GM21529 (cell line): ENCODE data around the gene PAX2.

Experiments
- ATAC-seq: cut with Tn5 transposase; IDR thresholded peaks from one replicate; pipeline ENCODE4 v1.9.1; 2021; ENCODE audit not compliant: unreplicated experiment

The PAX2 gene

GRCh38 chr10:100750291-100751210, 5.2 kb downstream of the PAX2 start:
- no peak for ATAC-seq

GRCh38 chr10:100751211-100751933, 6.0 kb downstream of the PAX2 start:
- no peak for ATAC-seq

- ATAC-seq: no peak
Observed at GRCh38 chr10:100755821-100756220, 10.4 kb downstream of the PAX2 start.

GRCh38 chr10:100759331-100759730, 13.9 kb downstream of the PAX2 start:
- ATAC-seq: no peak

GRCh38 chr10:100760726-100761125, 15.3 kb downstream of the PAX2 start:
- no peak for ATAC-seq

GRCh38 chr10:100761191-100761590, 15.8 kb downstream of the PAX2 start:
- ATAC-seq: no peak

- no peak for ATAC-seq
Observed at GRCh38 chr10:100763043-100763747, 17.8 kb downstream of the PAX2 start.

- no peak for ATAC-seq
Observed at GRCh38 chr10:100766693-100767421, 21.5 kb downstream of the PAX2 start.

- ATAC-seq: no peak
Observed at GRCh38 chr10:100767422-100767775, 22.0 kb downstream of the PAX2 start.

GRCh38 chr10:100769481-100769880, 24.1 kb downstream of the PAX2 start:
- ATAC-seq: no peak

GRCh38 chr10:100773646-100774045, 28.3 kb downstream of the PAX2 start:
- no peak for ATAC-seq

- ATAC-seq: no peak
Observed at GRCh38 chr10:100774223-100774622, 28.8 kb downstream of the PAX2 start.

- ATAC-seq: no peak
Observed at GRCh38 chr10:100774876-100775275, 29.5 kb downstream of the PAX2 start.

GRCh38 chr10:100775386-100775785, 30.0 kb downstream of the PAX2 start:
- no peak for ATAC-seq

- ATAC-seq: no peak
Observed at GRCh38 chr10:100775871-100776270, 30.5 kb downstream of the PAX2 start.

- no peak for ATAC-seq
Observed at GRCh38 chr10:100776671-100777070, 31.3 kb downstream of the PAX2 start.

GRCh38 chr10:100779329-100779728, 33.9 kb downstream of the PAX2 start:
- ATAC-seq: no peak

GRCh38 chr10:100780324-100780723, 34.9 kb downstream of the PAX2 start:
- ATAC-seq: no peak

- no peak for ATAC-seq
Observed at GRCh38 chr10:100781145-100781665, 35.8 kb downstream of the PAX2 start.

GRCh38 chr10:100782461-100783244, 37.3 kb downstream of the PAX2 start:
- ATAC-seq: no peak
